Caco-2 (cell line): ENCODE results near the gene POLR2I. TPM values are rescaled to one million over a fixed set of nuclear protein-coding genes. Genes with fewer than 3 reads are reported as not detected.

ENCODE experiments used
- BruUV-seq: library from RNA; stranded (reverse); fragments of 400-500 nt; replicated peaks from 2 replicates; lab custom pipeline; 2021; lab: Mats Ljungman, UMichigan
- CTCF ChIA-PET: fragments of 300-600 bp; sonication (Branson Sonifier 250); formaldehyde crosslinking; loops from one replicate; lab custom pipeline; 2022; ENCODE audit warnings: antibody characterized with exemption; lab: Charles Lee
- POLR2A ChIA-PET: fragments of 300-600 bp; sonication (Branson Sonifier 250); formaldehyde crosslinking; loops from one replicate; lab custom pipeline; 2022; ENCODE audit warnings: antibody characterized with exemption; lab: Charles Lee
- DNase-seq, 2 experiments: peaks; one replicate each; pipeline versions ENCODE4 v3.0.0 to v3.0.0-alpha.2; 2020 to 2022
- H3K27me3 ChIP-seq: replicated peaks from 2 replicates; pipeline ENCODE4 v1.6.0; 2011; ENCODE audit warnings: low read length; ENCODE audit not compliant: control insufficient read depth, insufficient read depth
- H3K36me3 ChIP-seq: 2 replicates; pipeline ENCODE4 v1.5.1; 2011; ENCODE audit warnings: low read length; ENCODE audit not compliant: control insufficient read depth, insufficient read depth
- H3K4me1 ChIP-seq: fragments of 250-450 bp; sonication (Bioruptor Pico); 2 replicates; pipeline ENCODE4 v1.5.1; 2020; ENCODE audit warnings: mild to moderate bottlenecking
- H3K4me3 ChIP-seq: 2 replicates; pipeline ENCODE4 v1.5.1; 2011; ENCODE audit warnings: low read depth, mild to moderate bottlenecking, control low read depth, low read length
- H3K9me3 ChIP-seq: fragments of 250-450 bp; sonication (Bioruptor Pico); 2 replicates; pipeline ENCODE4 v1.5.1; 2020; ENCODE audit warnings: mild to moderate bottlenecking, moderate library complexity
- H3K27ac Mint-ChIP-seq: one replicate; pipeline ENCODE4 v1.8.0; 2022; ENCODE audit warnings: mixed read lengths; ENCODE audit not compliant: unreplicated experiment
- H3K27me3 Mint-ChIP-seq: one replicate; pipeline ENCODE4 v1.8.0; 2022; ENCODE audit warnings: mixed read lengths; ENCODE audit not compliant: insufficient read depth, unreplicated experiment
- H3K36me3 Mint-ChIP-seq: one replicate; pipeline ENCODE4 v1.8.0; 2022; ENCODE audit warnings: mild to moderate bottlenecking, mixed read lengths; ENCODE audit not compliant: insufficient read depth, unreplicated experiment
- H3K4me1 Mint-ChIP-seq: one replicate; pipeline ENCODE4 v1.8.0; 2022; ENCODE audit warnings: low read depth, mixed read lengths; ENCODE audit not compliant: unreplicated experiment
- H3K4me3 Mint-ChIP-seq: one replicate; pipeline ENCODE4 v1.8.0; 2022; ENCODE audit warnings: mild to moderate bottlenecking, moderate library complexity, mixed read lengths; ENCODE audit not compliant: unreplicated experiment
- H3K9me3 Mint-ChIP-seq: one replicate; pipeline ENCODE4 v1.8.0; 2022; ENCODE audit warnings: mixed read lengths; ENCODE audit not compliant: unreplicated experiment
- intact Hi-C: fragments of 100-400 bp; cut with micrococcal nuclease; formaldehyde crosslinking; loops from one replicate; pipeline ENCODE4 v1.10.0; 2022; ENCODE audit not compliant: unreplicated experiment
- total RNA-seq: library from RNA; stranded (reverse); gene quantifications from 2 replicates; pipeline ENCODE4 v1.2.3, GENCODE V29; 2022
- TF ChIP-seq, protein P1 (sequence below), 2 experiments: fragments of 200-600 bp in 1 of 2; IDR thresholded peaks; 1 replicate in 1 of 2; 2 replicates in 1 of 2; pipeline versions ENCODE4 v1.5.1 to v1.8.0; 2011 to 2022; ENCODE audit warnings: antibody characterized with exemption in 1 of 2, control low read depth in 1 of 2, inconsistent platforms in 1 of 2, low read depth in 1 of 2, low read length in 1 of 2, mild to moderate bottlenecking in 1 of 2, moderate library complexity in 1 of 2; ENCODE audit not compliant: insufficient read depth in 1 of 2, severe bottlenecking in 1 of 2, unreplicated experiment in 1 of 2

POLR2I gene
- total RNA-seq, 1 experiment from 2014 or later: 129 TPM

DNA sequence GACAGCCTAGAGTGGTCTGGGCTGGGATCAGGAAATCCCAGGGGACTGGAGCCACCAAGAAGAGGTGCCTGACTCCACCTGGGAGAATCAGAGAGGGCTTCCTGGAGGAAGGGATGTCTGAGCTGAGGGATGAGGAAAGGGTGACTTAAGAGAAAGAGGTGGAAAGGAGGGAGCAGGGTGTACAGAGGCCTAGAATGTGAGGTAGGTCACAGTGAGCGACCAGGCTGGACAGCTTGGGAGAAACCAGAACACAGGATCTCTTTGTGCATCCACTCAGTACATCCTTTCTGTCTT, 1.6 kb upstream of the POLR2I start:
- CTCF ChIA-PET: interaction anchor here (2.2 kb wide), 1 partner anchor 11 kb away, joined by 27 read pairs; no protein-coding TSS in a partner anchor
- peak overlapping the region; percentile 96 for H3K27ac Mint-ChIP-seq
- H3K36me3 Mint-ChIP-seq: peaks cover 75% of the 10 kb centered on the region
- POLR2A ChIA-PET: interaction anchor here (1.0 to 1.9 kb wide), 2 partner anchors 11 to 63 kb away, joined by 3 to 13 read pairs; partner anchors contain the start of gene THAP8
- no TSS peak for BruUV-seq
- Histone ChIP-seq H3K36me3 (peaks cover 9% of the 10 kb centered on the region; the same call in 1 of the 2 replicates), H3K4me3 (peak overlapping the region; percentile 92), H3K4me1 (peaks cover 16% of the 10 kb centered on the region; the same call in 1 of the 2 replicates), H3K27me3 (no peaks in the 10 kb centered on the region), H3K9me3 (no peaks in the 10 kb centered on the region)
- TF ChIP-seq, protein P1, sequence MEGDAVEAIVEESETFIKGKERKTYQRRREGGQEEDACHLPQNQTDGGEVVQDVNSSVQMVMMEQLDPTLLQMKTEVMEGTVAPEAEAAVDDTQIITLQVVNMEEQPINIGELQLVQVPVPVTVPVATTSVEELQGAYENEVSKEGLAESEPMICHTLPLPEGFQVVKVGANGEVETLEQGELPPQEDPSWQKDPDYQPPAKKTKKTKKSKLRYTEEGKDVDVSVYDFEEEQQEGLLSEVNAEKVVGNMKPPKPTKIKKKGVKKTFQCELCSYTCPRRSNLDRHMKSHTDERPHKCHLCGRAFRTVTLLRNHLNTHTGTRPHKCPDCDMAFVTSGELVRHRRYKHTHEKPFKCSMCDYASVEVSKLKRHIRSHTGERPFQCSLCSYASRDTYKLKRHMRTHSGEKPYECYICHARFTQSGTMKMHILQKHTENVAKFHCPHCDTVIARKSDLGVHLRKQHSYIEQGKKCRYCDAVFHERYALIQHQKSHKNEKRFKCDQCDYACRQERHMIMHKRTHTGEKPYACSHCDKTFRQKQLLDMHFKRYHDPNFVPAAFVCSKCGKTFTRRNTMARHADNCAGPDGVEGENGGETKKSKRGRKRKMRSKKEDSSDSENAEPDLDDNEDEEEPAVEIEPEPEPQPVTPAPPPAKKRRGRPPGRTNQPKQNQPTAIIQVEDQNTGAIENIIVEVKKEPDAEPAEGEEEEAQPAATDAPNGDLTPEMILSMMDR (IDR thresholded peaks at IDR 0.05; ENCODE audit: insufficient read depth in 1 of 2, low read depth in 1 of 2, low read length in 1 of 2, severe bottlenecking in 1 of 2, unreplicated experiment in 1 of 2): no peak
- intact Hi-C loops: no loop called here
- peaks cover 36% of the 10 kb centered on the region for H3K4me1 Mint-ChIP-seq
- DNase-seq: no peak
- no peaks in the 10 kb centered on the region for H3K27me3 Mint-ChIP-seq
- no peaks in the 10 kb centered on the region for H3K9me3 Mint-ChIP-seq
- peak overlapping the region; percentile 92 for H3K4me3 Mint-ChIP-seq

DNA sequence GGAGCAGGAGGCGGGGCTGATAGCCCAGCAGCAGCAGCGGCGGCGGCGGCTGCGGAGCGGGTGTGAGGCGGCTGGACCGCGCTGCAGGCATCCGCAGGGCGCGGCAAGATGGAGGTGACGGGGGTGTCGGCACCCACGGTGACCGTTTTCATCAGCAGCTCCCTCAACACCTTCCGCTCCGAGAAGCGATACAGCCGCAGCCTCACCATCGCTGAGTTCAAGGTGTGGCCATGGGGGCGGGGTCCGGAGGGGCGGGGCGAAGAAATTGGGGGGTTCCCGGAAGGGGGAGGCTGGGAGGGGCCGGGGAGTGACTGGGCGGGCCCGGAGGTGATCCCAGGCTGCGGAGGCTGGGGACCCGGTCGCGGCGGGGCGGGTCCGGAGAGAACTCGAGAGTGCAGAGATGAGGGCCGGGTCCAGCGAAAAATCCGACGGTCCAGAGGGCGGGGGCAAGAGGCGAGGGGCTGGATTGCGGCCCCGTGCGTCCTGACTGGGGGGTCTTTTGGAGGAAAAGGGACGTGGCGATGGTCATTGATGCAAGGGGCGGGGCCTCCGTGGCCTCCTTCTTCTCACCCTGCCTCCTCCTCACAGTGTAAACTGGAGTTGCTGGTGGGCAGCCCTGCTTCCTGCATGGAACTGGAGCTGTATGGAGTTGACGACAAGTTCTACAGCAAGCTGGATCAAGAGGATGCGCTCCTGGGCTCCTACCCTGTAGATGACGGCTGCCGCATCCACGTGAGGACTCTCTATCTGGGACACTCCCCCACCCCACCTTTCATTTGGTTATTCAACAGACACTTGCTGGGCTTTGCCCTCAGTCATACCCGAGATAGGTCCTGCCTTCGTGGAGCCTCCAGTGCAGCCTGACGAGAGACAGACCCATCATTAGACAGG, 1.0 kb upstream of the POLR2I start, which contains the start of gene TBCB:
TSS of gene TBCB (plus strand) at position 16 of the 891 bp plus-strand sequence. CDS start at position 109, 93 bp downstream.
- Mint-ChIP-seq H3K36me3 (peaks cover 71% of the 10 kb centered on the region), H3K9me3 (no peaks in the 10 kb centered on the region), H3K4me3 (peak within 1 kb of the TSS; percentile 92), H3K4me1 (peaks cover 36% of the 10 kb centered on the region), H3K27ac (peak within 1 kb of the TSS; percentile 96), H3K27me3 (no peaks in the 10 kb centered on the region)
- Histone ChIP-seq H3K4me1 (peaks cover 16% of the 10 kb centered on the region; the same call in 1 of the 2 replicates), H3K9me3 (no peaks in the 10 kb centered on the region), H3K4me3 (peak within 1 kb of the TSS; percentile 92), H3K36me3 (peaks cover 9% of the 10 kb centered on the region; the same call in 1 of the 2 replicates), H3K27me3 (no peaks in the 10 kb centered on the region)
- ChIA-PET CTCF (interaction anchor here (1.0 to 2.2 kb wide), 3 partner anchors 12 to 60 kb away, joined by 3 to 27 read pairs (median 3); no protein-coding TSS in a partner anchor), POLR2A (interaction anchor here (0.7 to 1.9 kb wide), 9 partner anchors 9 to 468 kb away, joined by 3 to 13 read pairs (median 4); partner anchors contain the start of genes ALKBH6, COX6B1, THAP8 and ZNF146)
- TF ChIP-seq, protein P1 (IDR thresholded peaks at IDR 0.05; ENCODE audit: insufficient read depth in 1 of 2, low read depth in 1 of 2, low read length in 1 of 2, severe bottlenecking in 1 of 2, unreplicated experiment in 1 of 2): no peak
- intact Hi-C loops: loop anchor here (1.0 to 2.0 kb wide), 5 partner anchors 12 to 184 kb away; partner anchors contain the start of genes ALKBH6, THAP8 and WDR62
- DNase-seq: no peak
- TSS peak; percentile 51 for BruUV-seq
